PC-9 (cell line): Measurements from ENCODE around the gene MROH2B. TPM values are rescaled to one million over a fixed set of nuclear protein-coding genes. Genes with fewer than 3 reads are reported as not detected.

Experiments
- BruUV-seq: library from RNA; stranded (reverse); fragments of 400-500 nt; replicated peaks from 2 replicates; lab custom pipeline; 2021; lab: Mats Ljungman, UMichigan
- CTCF ChIA-PET: fragments of 300-600 bp; sonication (Branson Sonifier 250); formaldehyde crosslinking; loops from one replicate; lab custom pipeline; 2022; ENCODE audit warnings: antibody characterized with exemption; lab: Charles Lee
- POLR2A ChIA-PET: fragments of 300-600 bp; sonication (Branson Sonifier 250); formaldehyde crosslinking; loops from one replicate; lab custom pipeline; 2022; ENCODE audit warnings: antibody characterized with exemption; ENCODE audit not compliant: unreplicated experiment; lab: Charles Lee
- DNase-seq, 2 experiments: peaks; one replicate each; pipeline versions ENCODE4 v3.0.0 to v3.0.0-alpha.2; 2015 to 2022; ENCODE audit warnings: mixed read lengths in 1 of 2
- H2AFZ ChIP-seq: fragments of 200-600 bp; sonication (generic); 2 replicates; pipeline ENCODE4 v1.8.1; 2017; ENCODE audit warnings: antibody characterized with exemption
- H3F3A ChIP-seq: fragments of 200-600 bp; sonication (generic); 2 replicates; pipeline ENCODE4 v1.8.1; 2017; ENCODE audit warnings: antibody characterized with exemption, mild to moderate bottlenecking, low read depth; ENCODE audit not compliant: insufficient read depth
- H3K27ac ChIP-seq: fragments of 200-600 bp; sonication (generic); 2 replicates; pipeline ENCODE4 v1.6.1; 2016; ENCODE audit warnings: mixed run types
- H3K27me3 ChIP-seq: fragments of 200-600 bp; sonication (generic); 2 replicates; pipeline ENCODE4 v1.6.1; 2016; ENCODE audit warnings: low read depth, mixed run types; ENCODE audit not compliant: insufficient read depth
- H3K36me3 ChIP-seq: fragments of 200-600 bp; sonication (generic); 2 replicates; pipeline ENCODE4 v1.6.1; 2016; ENCODE audit warnings: low read depth, mixed run types
- H3K4me1 ChIP-seq: fragments of 200-600 bp; sonication (generic); replicated peaks from 2 replicates; pipeline ENCODE4 v1.6.1; 2016; ENCODE audit warnings: mixed run types; ENCODE audit not compliant: insufficient read depth
- H3K4me2 ChIP-seq: fragments of 200-600 bp; sonication (generic); 2 replicates; pipeline ENCODE4 v1.6.1; 2017; ENCODE audit warnings: mixed run types
- H3K4me3 ChIP-seq: fragments of 200-600 bp; sonication (generic); 2 replicates; pipeline ENCODE4 v1.6.1; 2016; ENCODE audit warnings: mixed run types
- H3K79me2 ChIP-seq: fragments of 200-600 bp; sonication (generic); 2 replicates; pipeline ENCODE4 v1.6.1; 2017; ENCODE audit warnings: low read depth, mixed run types
- H3K9me2 ChIP-seq: fragments of 200-600 bp; sonication (generic); 2 replicates; pipeline ENCODE4 v1.8.1; 2017; ENCODE audit warnings: mild to moderate bottlenecking; ENCODE audit not compliant: insufficient read depth
- H3K9me3 ChIP-seq: fragments of 200-600 bp; sonication (generic); 2 replicates; pipeline ENCODE4 v1.8.1; 2016; ENCODE audit warnings: low read depth; ENCODE audit not compliant: insufficient read depth
- H4K20me1 ChIP-seq: fragments of 200-600 bp; sonication (generic); 2 replicates; pipeline ENCODE4 v1.8.1; 2017; ENCODE audit not compliant: insufficient read depth
- CTCF ChIP-seq: fragments of 200-600 bp; sonication (generic); conservative IDR thresholded peaks from 2 replicates; pipeline ENCODE4 v1.6.1; 2017; ENCODE audit warnings: mixed run types, antibody characterized with exemption, mild to moderate bottlenecking, moderate library complexity
- EZH2 ChIP-seq: fragments of 200-600 bp; sonication (generic); IDR thresholded peaks from 2 replicates; pipeline ENCODE4 v1.8.0; 2017; ENCODE audit warnings: antibody characterized with exemption, low read depth
- intact Hi-C: fragments of 100-400 bp; cut with micrococcal nuclease; formaldehyde crosslinking; loops from one replicate; pipeline ENCODE4 v1.10.0; 2022; ENCODE audit not compliant: unreplicated experiment
- total RNA-seq: library from RNA; stranded (reverse); gene quantifications from 2 replicates; pipeline ENCODE4 v1.2.3, GENCODE V29; 2021

The MROH2B gene
- total RNA-seq, 1 experiment from 2014 or later: not detected

GRCh38 chr5:40960037-40960436 is 111.1 kb downstream of the MROH2B start:
- CTCF ChIA-PET: no interaction called here
- H3K9me3 ChIP-seq: peaks cover 14% of the 10 kb centered on the region
- TF ChIP-seq EZH2 (no peak), CTCF (no peak)
- intact Hi-C loops: no loop called here
- no peak overlapping the region for H3K27ac ChIP-seq
- POLR2A ChIA-PET: no interaction called here
- H3K4me3 ChIP-seq: no peak overlapping the region
- H3F3A ChIP-seq: no peaks in the 10 kb centered on the region
- H3K4me1 ChIP-seq: peaks cover 5% of the 10 kb centered on the region; the same call in 1 of the 2 replicates
- no peaks in the 10 kb centered on the region for H3K27me3 ChIP-seq
- DNase-seq: peak in 1 of 2 experiments; percentile 61
- H4K20me1 ChIP-seq: no peaks in the 10 kb centered on the region
- no TSS peak for BruUV-seq
- H2AFZ ChIP-seq: no peak overlapping the region
- no peaks in the 10 kb centered on the region for H3K79me2 ChIP-seq
- no peaks in the 10 kb centered on the region for H3K36me3 ChIP-seq
- no peak overlapping the region for H3K4me2 ChIP-seq
- no peaks in the 10 kb centered on the region for H3K9me2 ChIP-seq

DNA sequence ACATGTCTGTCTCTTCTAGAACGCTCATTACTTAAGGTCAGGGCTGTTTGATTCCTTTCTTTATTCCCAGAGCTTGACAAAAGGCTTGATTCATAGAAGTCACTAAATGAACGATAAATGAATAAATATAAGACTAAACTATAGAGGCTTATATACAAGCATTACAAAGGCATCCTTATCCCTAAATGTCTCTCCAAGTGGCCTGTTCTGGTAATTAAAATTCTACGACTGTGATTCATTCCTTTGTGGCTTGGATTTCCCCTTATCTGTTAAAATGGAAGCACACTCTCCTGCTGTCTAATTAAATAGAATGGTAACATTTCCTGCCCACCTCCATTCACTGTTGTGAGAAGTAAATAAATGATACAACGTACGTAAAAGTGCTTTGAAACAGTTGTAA is 112.3 kb downstream of the MROH2B start:
- Histone ChIP-seq H3K27me3 (no peaks in the 10 kb centered on the region), H3K4me2 (no peak overlapping the region), H3K9me2 (no peaks in the 10 kb centered on the region), H2AFZ (no peak overlapping the region), H3K27ac (no peak overlapping the region), H4K20me1 (no peaks in the 10 kb centered on the region), H3K4me3 (no peak overlapping the region), H3K9me3 (peaks cover 14% of the 10 kb centered on the region), H3K36me3 (no peaks in the 10 kb centered on the region), H3K79me2 (no peaks in the 10 kb centered on the region), H3K4me1 (peaks cover 5% of the 10 kb centered on the region; the same call in 1 of the 2 replicates), H3F3A (no peaks in the 10 kb centered on the region)
- CTCF ChIA-PET: no interaction called here
- POLR2A ChIA-PET: no interaction called here
- intact Hi-C loops: no loop called here
- TF ChIP-seq EZH2: no peak
- TF ChIP-seq CTCF: no peak
- DNase-seq: no peak
- no TSS peak for BruUV-seq

- Histone ChIP-seq H3K4me3 (no peak overlapping the region), H3F3A (no peaks in the 10 kb centered on the region), H3K79me2 (no peaks in the 10 kb centered on the region), H3K36me3 (no peaks in the 10 kb centered on the region), H3K27ac (no peak overlapping the region), H3K4me2 (no peak overlapping the region), H3K9me2 (no peaks in the 10 kb centered on the region), H3K9me3 (peaks cover 14% of the 10 kb centered on the region), H2AFZ (no peak overlapping the region), H3K27me3 (no peaks in the 10 kb centered on the region), H4K20me1 (no peaks in the 10 kb centered on the region), H3K4me1 (peaks cover 5% of the 10 kb centered on the region; the same call in 1 of the 2 replicates)
- POLR2A ChIA-PET: no interaction called here
- CTCF ChIA-PET: no interaction called here
- intact Hi-C loops: no loop called here
- DNase-seq: no peak
- no peak for TF ChIP-seq CTCF
- no peak for TF ChIP-seq EZH2
- BruUV-seq: no TSS peak
Observed at GRCh38 chr5:40957048-40957447, 114.1 kb downstream of the MROH2B start.
